Right kidney (tissue), 1 donor: ENCODE measurements around the gene SPON1.
"Not testable (repeated sequence)": the region's sequence is repeated elsewhere in the genome, so short reads cannot be mapped to it uniquely, and the experiment has no call there.

Source experiments
- DNase-seq: peaks from one replicate; pipeline ENCODE4 v3.0.0-alpha.2; 2016

The SPON1 gene

GRCh38 chr11:14081581-14082231 is 119.2 kb downstream of the SPON1 start:
- DNase-seq: no peak

DNA sequence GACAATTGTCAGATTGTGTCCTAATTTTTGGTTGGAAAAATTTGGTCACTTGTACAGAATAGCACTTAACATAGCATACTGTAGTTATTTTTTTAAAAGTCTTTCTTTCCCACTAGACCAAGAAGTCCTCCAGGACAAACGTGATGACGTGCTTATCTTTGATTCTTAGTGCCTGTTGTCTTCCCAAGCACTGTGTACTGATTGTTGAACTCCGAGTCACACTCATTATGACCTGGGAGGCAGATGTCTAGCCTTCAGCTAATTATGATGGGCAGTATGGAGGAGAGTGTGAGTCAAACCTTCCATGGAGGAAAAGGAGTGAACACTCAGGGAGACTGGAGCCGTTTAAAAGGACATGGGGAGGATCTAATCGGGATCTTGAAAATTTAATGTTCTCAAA is 119.8 kb downstream of the SPON1 start:
- no peak for DNase-seq

DNA sequence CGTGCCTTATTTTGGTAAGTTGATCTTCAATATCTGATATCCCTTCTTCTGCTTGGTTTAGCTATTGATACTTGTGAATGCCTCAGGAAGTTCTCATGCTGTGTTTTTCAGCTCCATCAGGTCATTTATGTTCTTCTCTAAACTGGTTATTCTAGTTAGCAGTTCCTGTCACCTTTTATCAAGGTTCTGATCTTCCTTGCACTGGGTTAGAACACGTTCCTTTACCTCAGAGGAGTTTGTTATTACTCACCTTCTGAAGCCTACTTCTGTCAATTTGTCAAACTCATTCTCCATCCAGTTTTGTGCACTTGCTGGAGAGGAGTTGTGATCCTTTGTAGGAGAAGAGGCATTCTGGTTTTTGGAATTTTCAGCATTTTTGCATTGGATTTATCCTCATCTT is 126.3 kb downstream of the SPON1 start:
- DNase-seq: not testable (repeated sequence)

GRCh38 chr11:14089690-14090462 is 127.4 kb downstream of the SPON1 start:
- no peak for DNase-seq

DNA sequence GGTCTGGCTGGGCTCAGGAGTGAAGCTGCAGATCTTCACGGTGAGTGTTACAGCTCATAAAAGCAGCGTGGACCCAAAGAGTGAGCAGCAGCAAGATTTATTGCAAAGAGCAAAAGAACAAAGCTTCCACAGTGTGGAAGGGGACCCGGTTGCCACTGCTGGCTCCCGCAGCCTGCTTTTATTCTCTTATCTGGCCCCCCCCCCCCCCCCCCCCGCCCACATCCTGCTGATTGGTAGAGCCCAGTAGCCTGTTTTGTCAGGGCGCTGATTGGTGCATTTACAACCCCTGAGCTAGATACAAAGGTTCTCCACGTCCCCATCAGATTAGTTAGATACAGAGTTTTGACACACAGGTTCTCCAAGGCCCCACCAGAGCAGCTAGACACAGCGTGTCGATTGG is 128.1 kb downstream of the SPON1 start:
- not testable (repeated sequence) for DNase-seq

DNA sequence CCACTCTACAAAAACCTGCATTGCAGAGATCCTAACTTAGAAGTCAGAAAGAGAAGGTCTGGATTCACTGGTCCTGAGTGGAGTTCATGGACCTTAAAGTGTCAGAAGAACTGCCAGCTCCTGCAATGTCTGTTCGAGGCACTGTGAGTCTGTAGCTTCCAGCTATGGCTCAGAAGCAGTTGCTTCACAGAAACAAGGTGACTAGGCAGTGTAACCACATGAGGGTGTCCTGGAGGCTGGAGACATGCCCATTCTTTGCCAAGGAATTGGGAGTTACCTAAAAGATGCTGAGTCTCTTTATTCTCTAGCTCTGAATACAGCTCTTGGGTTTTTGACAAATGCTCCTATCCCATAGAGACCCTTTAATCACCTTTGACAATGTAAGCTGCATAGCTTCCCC is 130.5 kb downstream of the SPON1 start:
- DNase-seq: no peak

DNA sequence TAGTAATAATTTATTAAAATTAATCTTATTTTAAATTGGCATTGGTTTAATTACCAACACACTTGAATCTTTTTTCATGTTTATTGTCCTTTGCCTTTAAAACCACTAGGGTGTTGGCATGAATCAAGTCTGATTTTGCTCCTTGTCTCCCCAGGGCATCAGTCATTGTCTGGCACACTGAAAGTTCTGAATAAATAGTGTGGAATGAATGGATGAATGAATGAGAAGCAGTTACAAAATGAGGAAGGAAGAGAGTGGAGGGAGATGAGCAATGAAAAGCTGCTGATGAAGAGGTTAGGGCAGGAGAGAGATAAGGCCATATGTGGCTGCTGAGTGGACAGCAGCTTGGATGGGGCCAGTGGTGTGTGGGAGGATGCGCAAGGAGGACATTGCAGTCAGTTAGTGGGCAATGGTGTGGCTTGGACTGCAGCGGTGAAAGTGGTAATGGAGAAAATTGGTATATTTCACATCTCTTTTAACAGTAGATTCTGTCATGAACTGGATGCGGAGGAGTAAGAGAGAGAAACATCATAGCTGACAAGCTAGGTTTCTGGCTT is 132.0 kb downstream of the SPON1 start:
- no peak for DNase-seq

DNA sequence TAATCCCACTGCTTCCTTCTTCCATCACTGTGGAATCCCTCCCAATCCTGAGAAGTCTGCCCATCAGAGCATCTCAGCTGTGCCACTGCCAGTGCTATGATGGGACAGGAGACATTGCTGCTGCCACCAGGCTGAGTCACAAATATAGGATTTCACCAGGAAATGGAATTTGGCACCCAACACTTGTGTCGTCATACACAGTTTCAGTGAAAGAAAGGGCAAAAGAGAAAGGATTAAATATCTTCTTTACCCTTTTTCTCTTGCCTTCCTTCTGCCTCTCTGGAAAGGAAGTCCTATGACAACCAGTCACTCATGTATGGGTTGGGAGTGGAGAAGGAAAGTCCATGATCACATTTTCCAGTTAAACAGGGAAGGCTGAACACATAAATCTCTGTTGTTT is 133.4 kb downstream of the SPON1 start:
- DNase-seq: no peak

DNA sequence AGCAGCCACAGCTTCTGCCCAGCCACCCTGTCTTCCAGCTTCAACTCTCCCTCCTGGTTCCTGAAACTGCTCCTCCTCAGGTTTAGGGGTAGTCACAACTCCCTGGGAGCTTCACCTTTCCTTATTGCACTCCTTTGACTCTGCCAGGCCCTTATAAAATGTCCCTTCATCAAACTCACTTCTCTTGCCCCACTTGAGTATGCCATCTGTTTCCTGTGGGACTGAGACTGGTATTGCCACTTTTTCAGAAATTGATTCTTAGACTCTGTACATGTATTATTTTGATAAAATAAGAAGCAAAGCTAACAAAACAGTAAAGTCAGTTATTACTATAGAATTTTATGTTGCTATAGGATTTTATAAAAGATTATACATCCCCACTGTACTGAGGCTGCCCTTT is 134.1 kb downstream of the SPON1 start:
- DNase-seq: no peak

- DNase-seq: no peak
Measured at GRCh38 chr11:14101388-14101787, 138.9 kb downstream of the SPON1 start.

DNA sequence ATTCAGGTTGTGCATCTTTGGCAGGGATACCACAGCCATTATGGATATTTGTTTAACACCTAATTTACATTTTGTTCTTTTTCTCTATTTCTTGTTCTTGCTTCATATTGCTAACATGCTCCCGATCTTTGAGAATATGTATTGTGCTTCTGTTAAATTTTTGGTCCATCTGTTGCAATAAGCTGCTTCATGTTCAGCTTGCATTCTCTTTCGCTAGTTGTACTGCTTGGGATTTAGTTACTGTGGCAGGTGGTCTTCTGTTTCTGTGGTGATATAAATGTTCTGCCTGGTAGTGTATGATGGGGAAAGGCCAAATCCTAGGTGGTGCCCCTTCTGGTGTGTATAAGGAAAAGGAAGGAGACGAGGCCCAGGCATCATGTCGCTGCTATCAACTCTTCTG is 140.2 kb downstream of the SPON1 start:
- DNase-seq: no peak

GRCh38 chr11:14105446-14105845 is 142.9 kb downstream of the SPON1 start:
- DNase-seq: no peak

GRCh38 chr11:14106303-14107049 is 144.0 kb downstream of the SPON1 start:
- DNase-seq: no peak

DNA sequence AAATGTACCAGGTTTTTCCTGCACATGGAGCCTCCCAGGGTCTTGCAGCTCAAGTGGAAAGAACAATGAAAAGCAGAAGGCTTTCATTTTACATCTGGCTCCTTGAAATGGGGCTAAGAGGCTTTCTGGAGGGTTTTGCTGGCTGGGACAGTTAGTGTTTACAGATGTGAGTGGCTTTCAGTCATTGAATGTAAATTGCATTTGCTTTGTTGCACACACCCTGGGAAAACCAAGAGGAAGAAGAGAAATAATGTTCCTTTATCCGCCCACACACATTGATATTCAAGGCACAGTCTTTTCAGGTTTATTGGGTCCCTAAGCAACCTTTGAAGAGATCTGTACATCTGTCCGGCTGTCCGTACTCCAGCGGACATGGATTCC is 144.5 kb downstream of the SPON1 start:
- DNase-seq: no peak

DNA sequence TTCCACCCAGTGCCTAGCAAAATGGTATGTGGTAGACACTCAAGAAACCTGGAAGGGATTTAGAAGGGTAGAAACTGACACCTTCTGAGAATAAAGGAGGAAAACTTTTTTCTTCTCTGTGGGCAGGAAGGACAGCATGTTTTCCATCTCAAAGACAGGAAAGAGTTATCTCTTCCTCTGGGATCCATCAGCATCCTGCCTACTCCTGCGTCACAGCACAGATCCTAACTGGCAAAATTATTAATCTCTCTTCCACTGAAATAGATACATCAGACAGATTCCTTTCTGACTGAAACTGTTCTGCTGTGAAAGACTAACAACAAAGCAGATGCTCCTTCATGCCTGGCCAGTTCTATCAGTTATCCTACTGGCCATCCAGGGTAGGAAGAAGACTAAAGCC is 147.2 kb downstream of the SPON1 start:
- no peak for DNase-seq

GRCh38 chr11:14110629-14111028 is 148.1 kb downstream of the SPON1 start:
- DNase-seq: no peak

GRCh38 chr11:14111496-14111895 is 149.0 kb downstream of the SPON1 start:
- no peak for DNase-seq

- no peak for DNase-seq
Measured at GRCh38 chr11:14112721-14113120, 150.2 kb downstream of the SPON1 start.

DNA sequence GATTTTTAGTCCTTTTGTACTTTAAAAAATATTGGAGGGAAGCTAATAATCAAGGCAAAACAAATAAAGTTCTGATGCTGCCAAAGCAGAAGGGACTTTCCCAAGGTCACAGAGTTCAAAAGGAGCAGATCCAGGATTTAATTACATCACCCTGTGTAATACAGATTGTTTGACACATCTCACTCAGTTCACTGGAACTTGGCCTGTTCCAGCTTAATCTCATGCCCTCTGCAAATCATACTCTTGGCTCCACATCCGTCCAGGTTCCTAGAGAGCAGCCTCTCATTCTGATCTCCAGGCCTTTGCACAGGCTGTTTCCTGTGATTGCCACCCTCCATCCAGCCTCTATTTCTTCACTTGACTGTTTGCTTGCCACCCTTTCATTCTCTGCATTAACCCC is 151.7 kb downstream of the SPON1 start:
- DNase-seq: no peak

- DNase-seq: no peak
Measured at GRCh38 chr11:14114786-14115185, 152.3 kb downstream of the SPON1 start.

- no peak for DNase-seq
Measured at GRCh38 chr11:14117632-14118031, 155.1 kb downstream of the SPON1 start.

GRCh38 chr11:14118072-14118471 is 155.5 kb downstream of the SPON1 start:
- DNase-seq: no peak

- no peak for DNase-seq
Measured at GRCh38 chr11:14119357-14119756, 156.8 kb downstream of the SPON1 start.
